AML-193 (cell line): ENCODE measurements around the gene CROCC2.

Experiments used
- DNase-seq, 2 experiments: peaks; one replicate each; lab custom pipeline; 2025; lab: John Stamatoyannopoulos, UW

Gene CROCC2

DNA sequence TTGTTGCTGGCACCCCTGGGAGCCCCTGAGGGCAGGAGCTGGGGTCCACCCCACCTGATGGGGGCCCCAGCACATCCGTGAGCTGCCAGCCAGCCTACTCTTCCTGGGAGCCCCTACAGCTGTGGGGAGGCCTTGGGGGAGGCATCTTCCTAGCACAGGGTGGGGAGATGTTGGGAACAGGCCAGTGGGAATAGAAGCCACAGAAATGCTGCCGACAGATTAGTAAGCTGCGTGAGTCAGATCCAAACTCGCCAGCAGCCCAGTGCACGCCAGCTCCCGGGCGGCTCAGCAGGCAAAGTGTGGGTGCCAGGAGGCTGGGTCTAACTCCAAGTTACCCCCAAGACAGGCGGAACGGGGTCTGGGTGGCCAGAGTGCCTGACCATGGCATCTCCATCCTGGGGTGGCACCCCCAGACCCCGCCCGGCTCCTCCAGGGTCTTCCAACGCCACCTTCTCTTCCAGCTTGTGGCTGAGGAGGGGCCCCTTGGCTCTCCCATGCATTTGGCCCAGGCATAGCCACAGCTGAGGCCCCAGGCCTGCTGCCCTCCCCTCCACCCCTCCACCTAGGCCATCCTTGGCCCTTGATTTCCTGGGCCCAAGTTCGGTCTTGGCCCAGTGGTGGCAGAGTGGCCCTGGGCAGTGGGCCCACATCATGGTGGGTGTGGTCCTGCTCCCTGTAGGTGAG lies 15.3 kb downstream of the CROCC2 start:
- no peak for DNase-seq

DNA sequence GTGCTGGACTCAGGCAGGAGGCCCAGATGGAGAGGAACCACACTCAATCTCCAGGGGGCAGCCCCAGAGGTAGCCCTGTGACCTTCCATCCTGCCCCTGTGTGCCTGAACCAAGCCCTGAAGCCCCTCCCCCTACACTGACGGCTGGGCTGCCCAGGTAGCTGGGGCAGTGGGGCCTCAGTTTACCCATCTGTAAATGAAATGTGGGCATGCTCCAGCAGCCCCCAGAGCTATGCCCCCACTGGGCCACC lies 15.8 kb downstream of the CROCC2 start:
- no peak for DNase-seq

DNA sequence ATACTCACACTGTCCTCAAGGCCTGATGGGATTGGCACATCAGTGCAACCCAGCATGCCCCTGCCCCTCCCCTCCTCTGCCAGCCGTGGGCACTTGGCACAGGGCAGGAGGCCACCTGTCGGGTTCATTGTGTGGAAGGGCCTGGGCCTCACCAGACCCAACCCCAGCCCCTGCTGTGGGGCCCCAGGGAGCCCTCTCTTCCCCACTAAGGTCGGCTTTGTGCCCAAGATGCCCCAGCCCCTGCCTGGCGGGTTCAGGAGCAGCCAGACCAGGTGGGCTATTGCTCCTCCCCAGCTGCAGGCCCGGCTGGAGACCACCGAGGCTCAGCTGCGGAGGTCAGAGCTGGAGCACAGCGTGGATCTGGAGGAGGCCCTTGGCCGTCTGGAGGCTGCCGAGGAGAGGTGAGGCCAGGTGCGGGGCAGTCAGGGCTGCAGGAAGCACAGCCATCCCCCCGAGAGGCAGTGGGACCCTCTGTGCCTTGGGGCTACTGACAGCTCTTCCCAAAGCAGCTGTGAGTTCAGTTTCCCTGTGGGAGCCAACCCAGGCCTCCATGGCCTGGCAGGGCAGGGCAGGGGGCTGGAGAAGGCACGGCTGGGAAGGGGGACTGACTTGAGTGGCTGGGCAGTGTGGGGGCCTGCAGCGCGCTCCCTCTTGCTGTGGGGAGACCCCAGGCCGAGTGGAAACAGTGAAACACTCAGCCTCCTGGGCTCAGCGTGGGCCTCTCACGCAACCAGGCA lies 16.3 kb downstream of the CROCC2 start:
- DNase-seq = no peak

DNA sequence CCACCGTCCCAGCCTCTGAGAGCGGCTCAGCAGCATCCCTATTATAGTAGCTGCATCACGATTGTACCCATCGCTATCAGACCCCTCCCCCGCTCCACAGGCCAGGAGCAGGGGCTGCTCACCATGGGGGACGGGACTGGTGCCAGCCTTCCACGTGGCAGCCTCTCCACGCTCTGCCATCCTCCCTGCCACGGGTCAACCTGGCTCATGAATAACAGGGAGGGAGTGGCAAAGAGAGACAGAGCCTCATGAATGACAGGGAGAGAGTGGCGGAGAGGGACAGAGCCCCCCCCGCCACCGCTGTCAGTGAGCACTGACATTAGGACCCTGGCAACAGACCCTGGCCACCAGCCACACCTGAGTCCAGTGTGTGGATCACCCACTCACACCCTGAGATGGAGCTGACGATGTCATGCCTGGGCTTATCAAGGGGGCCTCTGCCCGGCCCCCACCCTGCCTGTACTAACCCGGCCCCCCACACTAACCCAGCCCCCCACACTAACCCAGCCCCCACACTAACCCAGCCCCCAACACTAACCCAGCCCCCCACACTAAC lies 16.9 kb downstream of the CROCC2 start:
- no peak for DNase-seq

DNA sequence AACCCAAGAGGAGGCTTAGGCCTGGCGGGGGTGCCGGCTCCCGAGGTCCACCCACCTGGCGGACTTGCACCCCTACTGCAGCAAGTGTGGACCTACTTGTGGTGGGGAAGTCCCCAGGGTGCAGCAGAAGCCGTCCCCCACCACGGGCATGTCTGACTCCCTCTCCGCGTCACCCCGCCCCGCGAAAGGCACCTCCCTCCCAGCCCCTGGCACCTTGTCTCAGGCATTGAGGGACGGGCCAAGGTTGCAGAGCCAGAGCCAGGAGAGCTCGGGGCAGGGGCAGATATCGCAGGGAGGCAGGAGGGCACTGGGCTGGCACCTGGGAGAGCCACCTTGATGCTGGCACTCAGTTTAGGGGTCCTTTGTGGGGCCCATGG lies 19.0 kb downstream of the CROCC2 start:
- no peak for DNase-seq

DNA sequence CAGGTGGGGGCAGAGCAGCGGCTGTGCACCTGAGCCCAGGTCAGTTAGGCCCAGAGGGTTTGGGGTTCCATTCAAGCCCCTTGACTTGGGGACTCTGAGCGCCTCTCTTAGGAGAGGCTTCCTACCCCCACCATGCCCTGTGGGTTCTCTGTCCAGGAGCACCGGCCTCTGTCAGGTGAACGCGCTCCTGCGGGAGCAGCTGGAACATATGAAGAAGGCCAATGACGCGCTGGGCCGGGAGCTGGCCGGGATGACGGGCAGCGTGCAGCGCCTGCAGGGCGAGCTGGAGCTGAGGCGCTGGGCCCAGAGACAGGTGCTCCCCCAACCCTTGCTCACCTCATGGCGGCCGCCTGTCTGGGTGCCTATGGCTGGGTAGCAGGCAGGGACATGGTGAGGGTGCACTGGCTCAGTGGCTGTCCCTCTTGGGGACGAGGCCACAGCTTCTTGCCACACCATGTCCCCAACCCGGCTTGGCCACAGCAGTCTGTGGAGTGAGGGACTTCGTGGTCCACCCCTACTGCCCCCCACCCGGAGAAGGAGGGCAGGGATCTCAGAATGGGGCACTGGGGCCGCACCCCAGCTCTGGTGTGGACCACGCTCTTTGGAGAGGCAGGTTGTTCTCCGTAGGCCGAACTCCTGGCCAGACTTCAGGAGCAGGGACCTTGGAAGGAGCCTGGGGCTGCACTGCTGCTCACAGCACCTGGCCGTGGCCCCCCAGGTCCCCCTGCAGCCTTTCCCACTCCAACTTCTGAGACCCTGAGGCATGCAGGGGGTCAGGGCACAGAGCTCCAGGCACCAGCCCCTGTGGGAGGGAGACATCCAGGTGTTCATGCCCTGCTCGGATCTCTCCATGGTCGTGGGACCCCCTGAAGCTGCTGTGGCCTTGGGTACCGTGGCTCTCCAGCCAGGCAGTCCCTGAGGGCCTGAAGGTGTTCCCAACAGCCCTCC lies 19.7 kb downstream of the CROCC2 start:
- no peak for DNase-seq

DNA sequence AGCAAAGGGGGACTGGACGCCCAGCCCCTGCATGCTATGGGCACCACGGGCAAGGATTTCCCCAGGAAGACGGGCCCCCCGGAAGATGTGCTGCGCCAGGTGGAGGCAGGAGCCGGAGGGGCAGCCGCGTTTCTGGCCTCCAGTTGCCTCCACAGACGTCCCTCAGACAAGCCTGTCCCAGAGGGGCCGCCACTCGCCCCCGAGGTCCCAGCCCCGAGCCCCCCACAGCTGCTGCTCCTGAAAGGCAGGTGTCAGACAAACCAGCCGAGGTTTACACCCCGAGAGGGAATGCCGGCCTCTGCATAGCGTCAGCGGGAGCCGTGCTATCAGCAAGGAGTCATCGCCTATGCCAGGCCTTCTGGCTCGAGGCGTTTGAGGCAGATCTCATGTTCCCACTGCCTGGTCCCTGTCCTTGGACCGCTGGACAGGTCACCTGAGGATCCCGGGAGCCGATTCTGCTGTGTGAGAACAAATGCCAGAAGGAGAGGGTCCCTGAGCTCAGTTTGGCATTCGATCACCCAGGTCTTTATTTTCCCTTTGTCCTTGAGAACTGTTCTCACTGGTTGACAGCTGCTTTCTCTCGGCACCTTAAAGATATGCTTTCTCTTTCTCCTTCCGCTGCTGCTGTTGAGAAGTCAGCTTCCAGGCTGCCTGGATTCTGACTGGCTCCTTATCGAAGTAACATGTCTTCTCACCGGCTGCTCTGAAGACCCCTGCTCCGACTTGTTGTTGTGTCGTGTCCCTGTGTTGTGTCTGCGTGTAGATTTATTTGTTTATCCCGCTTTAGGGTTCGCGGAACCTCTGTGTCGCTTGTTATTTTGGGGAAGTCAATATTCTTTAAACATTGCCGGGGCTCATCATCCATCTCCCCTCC lies 20.6 kb downstream of the CROCC2 start:
- DNase-seq = no peak

DNA sequence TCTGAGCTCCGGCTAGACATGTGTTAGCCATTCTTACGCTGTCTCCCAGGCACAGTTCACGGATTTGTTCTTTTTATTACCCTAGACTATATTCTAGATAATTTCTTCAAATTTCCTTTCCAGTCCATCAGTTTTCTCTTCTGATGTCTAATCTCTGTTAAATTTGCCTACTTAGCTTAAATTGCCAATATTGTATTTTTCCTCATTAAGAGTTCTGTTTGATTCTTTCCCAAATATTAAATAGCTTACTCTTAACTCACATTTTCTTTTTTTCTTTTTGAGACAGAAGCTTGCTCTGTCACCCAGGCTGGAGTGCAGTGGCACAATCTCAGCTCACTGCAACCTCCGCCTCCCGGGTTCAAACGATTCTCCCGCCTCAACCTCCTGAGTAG lies 21.2 kb downstream of the CROCC2 start:
- no peak for DNase-seq

DNA sequence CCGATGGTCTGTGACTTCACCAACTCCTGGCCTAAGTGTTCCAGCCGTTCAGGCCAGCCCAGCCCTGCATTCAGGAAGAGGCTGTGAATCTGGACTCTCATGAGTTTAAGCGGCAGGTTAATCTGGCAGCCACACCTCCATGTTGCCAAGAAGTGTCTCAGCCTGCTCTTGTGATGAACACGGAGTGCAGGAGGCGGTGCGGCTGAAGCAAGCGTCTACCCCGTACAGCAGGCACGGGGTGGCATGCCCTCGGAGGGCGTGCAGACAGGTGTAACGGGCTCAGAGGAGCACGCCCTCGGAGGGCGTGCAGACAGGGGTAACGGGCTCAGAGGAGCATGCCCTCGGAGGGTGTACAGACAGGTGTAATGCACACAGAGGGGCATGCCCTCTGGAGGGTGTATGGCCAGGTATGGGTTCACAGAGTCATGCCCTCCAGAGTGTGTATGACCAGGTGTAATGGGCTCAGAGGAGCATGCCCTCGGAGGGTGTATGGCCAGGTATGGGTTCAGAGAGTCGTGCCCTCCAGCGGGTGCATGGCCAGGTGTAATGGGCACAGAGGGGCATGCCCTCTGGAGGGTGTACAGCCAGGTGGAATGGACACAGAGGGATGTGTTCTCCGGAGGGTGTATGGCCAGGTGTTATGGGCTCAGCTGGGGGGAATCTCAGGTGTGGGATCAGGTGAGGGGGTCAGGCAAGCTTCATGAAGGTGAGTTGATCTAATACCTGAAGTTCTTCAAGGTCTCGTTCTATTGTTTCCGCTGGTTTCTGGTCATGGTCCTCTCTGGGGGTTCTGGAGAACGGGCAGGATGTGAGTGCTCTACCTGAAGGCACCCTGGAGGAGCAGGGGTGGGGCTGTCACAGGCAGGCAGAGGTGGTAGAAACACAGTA lies 22.6 kb downstream of the CROCC2 start:
- no peak for DNase-seq

DNA sequence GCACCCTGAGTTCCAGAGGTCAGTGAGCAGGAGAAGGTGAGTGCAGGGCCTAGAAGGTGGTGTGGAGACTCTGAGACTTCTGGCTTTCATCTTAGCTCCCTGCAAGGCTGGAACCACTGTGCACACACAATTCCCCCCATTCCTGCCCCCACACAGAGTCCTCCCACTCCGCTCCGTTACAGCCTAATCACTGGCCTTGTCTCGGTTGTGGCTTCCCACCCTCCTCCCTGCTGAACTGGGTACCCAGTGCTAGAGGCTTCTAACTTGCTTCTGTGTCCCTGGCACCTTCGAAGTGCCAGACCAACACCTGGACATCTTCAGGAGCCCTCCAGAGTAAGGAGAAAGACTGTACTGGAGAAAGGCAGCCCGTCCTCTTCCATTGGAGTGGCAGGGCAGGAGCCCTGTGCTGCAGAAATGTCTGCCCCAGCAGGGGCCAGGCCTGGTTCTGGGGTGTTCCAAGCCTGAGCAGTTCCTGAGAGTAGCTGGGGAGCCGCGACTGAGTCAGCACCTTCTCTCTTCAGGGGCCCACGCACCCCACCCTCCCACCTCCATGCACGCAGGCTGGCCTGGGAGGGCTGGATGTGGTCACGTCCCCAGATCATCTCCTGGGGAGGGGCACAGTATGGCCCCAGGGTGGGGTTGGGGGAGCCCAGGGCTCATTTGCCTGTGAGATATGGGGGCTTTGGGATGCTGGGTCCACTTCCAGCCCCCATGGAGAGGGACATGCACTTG lies 23.4 kb downstream of the CROCC2 start:
- no peak for DNase-seq

DNA sequence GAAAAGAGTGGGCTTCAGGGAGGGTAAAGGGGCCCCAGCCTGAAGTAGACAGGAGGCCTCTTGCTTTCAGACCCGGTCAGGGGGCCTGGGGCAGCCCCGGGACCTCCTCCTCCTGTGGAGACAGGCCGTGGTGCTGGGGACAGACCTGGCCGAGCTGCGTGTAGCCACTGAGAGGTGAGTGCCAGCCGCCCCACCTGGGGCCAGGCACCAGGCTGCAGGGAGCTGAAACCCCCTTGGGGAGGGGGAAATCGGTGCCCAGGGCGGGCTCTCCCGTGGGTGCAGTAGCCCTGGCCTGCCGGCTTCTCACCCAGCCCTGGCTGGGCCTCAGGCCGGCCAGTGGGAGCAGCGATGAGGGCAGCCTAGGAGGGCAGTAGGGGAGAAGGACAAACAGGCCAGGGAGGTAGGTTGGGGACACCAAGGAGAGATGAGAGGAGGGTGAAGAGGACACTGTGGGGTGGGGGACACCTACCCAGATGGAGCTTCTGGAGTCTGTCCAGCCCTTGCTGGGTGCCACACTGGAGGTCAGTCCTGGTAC lies 24.0 kb downstream of the CROCC2 start:
- DNase-seq = no peak

DNA sequence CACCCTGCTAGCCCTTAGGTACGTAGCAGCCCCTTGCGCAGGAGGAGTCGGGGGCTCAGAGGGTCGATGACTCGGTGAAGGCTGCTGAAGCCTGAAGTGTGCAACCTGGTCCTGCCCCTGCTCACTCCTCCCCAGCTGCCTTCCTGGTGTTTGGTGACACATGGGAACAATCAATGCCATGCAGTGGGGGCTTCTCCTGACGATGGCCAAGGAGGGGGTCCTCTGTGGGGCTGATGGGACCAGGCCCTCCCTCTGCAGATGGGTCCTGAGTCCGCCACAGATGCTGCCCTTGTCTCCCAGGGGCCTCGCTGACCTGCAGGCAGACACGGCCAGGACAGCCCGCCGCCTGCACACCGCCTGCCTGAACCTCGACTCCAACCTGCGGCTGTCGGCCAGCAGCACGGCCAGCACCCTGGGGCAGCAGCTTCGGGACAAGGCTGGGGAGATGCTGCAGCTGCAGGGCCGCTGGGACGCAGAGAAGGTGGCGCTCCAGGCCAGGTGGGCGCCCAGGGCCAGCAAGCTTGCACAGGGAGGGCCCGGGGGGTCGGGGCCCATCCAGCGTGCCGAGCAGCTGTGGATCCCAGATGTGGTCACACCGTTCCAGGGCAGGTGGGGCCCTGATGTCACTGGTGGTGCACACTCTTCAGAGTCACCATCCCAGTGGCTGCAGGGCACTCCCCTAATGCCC lies 24.6 kb downstream of the CROCC2 start:
- no peak for DNase-seq

DNA sequence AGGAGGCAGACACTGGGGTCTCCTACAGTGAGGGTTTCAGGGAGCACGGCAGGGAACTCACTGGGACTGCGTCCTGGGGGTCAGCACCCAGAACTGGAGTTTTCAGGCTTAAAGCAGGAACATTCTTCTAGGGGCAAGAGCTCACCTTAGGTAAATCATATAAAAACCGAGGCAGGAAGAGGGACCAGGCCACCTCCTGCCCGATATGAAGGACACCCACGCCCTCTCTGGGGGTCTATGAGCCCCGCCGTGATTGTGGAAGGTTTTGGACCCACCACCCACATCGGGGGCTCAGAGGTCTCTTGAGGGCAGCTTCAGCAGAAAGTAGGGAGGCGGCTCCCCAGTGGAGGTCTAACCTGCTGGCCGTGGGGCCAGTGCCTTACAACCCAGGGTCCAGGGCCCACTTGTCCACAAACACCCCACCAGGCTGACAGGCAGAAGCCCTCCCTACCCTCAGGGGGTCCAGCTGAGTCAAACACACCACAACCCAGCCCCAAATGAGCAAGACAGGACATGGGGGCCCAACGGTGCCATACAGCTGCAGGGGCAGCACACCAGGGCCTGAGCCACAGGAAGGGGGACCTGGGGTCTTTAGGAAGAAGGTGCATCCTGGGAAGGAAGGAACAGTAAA lies 25.3 kb downstream of the CROCC2 start:
- no peak for DNase-seq

DNA sequence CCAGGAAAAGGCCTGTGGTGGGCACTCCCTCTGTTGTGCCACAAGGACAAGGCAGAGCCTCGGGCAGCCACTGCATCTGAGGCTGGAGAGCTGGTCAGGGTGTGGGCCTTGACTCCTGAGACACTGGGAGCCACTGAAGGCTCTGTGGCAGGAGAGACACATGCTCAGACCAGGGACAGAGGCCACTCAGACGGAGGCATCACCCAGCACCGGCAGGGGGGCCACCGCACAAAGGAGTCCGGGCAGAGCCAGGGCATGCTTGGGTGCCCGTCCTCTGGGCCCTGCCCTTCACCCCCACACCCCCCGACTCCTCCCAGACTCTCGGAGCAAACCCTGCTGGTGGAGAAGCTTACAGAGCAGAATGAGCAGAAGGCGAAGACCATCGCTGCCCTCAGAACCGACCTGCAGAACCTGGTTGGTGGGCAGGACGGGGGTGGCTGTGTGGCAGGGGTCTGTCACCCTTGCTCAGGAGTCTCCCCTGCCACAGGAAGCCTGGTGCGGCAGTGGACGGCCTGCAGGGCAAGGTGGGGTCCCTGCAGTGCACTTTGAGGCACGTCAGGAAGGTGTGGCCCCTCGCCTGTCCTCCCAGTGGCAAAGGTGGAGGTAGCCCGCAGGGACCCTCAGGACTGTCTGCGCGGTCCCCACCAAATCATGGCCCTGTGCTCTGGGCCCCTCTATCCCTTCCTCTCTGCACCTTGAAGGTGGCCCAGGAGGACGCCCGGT lies 26.0 kb downstream of the CROCC2 start:
- no peak for DNase-seq

DNA sequence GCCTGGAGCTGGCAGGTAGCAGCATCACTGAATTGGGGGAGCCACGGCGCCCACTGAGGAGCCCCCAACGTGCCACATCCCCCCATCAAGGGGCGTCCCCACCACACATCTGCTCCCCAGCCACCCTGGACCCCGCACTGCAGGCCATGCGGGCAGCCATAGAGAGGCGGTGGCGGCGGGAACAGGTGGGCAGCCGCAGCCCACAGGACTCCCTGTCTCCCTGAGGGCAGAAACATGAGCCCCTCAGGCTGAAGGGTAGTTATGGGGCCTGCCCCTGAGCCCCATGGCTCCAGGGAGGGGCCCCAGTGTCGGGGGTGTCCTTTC lies 26.6 kb downstream of the CROCC2 start:
- DNase-seq = no peak

DNA sequence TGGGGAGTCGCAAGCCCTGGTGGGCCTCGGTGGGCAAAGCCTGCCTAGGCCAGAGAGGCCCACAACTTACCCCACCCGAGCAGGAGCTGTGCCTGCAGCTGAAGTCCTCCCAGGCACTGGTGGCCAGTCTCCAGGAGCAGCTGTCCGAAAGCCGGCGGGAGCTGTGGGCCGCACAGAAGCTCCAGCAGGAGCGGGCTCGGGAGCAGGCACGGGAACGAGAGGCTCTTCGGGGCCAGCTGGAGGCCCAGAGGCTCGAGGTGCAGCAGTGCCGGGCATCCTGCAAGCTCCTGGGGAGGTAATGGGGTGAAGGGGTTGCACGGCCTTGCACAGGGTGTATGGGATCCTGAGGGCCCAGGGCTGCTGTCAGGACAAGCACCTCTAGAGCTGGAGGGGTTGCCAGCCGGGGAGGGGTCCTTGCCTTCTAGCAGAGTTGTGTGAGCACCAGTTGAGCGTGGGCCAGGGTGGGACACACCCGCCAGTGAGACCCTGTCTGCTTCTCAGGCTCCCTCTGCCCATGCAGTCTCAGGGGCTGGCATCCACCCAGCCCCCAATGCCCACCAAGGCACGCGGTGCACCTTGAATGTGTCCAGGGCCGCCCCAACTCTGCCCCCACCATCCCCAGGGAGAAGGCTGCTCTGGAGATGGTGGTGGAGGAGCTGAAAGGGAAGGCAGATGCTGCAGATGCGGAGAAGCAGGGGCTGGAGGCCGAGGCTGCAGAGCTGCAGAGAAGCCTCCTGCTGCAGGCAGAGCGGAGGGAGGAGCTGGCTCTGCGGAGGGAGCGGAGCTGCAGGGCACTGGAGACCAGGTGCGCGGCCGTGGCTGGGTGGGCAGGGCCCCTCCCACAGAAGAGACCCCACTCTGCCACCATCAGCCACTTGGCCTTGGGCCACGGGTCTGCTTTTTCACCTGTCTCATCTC lies 27.2 kb downstream of the CROCC2 start:
- no peak for DNase-seq
